HG02981 (cell line): ENCODE data around the gene GTF2E1.

Experiments used
- ATAC-seq: cut with Tn5 transposase; IDR thresholded peaks from one replicate; pipeline ENCODE4 v1.9.1; 2021; ENCODE audit warnings: mild to moderate bottlenecking, moderate library complexity; ENCODE audit not compliant: unreplicated experiment

GTF2E1 gene

GRCh38 chr3:120797857-120798256 is 55.3 kb downstream of the GTF2E1 start:
- ATAC-seq: no peak

DNA sequence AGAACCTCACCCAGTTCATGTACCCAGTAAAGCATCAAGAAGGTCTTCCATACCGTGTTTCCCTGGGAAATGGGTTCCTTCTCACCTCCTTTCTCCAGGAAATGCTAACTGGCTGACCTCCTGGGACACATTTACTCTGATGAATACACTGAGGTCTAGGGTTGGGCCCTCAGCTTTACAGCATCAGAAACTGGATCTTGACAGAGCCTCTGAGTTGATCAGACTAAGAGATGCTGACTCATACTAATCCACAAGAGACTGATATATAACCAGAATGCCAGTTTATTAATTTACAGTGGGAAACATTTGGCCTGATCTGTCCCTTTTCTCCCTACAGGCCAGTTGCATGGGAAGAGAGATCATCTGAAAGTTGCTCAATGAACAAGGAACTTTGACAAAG is 55.8 kb downstream of the GTF2E1 start:
- ATAC-seq: no peak

GRCh38 chr3:120800625-120801024 is 58.1 kb downstream of the GTF2E1 start:
- no peak for ATAC-seq

- no peak for ATAC-seq
These were observed 58.9 kb downstream of the GTF2E1 start for GRCh38 chr3:120801484-120801883.

DNA sequence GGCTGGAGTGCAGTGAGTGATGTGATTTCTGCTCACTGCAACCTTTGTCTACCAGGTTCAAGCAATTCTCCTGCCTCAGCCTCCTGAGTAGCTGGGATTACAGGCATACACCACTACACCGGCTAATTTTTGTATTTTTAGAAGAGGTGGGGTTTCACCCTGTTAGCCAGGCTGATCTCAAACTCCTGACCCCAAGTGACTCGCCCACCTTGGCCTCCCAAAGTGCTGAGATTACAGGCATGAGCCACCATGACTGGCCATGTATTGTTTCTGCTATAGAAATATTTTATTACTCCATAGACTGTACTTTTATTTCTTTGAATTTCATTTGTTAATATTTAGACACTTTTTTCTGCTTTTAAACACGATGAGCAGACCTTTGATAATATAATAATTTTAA is 60.4 kb downstream of the GTF2E1 start:
- no peak for ATAC-seq

DNA sequence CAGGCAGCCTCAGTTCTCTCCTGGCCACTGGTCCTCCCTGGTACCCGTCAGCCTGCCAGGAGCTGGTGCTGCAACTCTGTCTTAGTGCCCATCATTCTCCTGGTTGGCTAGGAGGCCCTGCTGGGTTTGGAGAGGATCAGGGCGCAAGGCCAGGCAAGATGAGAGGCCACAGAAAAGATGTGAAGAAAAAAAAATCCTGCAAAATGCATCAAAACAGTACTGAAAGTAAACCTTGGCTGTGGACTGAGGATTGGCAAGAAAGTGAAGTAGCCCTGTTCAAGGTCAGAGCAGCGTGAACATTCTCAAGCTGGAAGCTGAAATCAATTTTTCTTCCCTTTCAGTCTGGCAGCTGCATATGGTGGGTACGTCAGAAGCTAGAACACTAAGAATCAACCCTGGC is 74.2 kb downstream of the GTF2E1 start:
- no peak for ATAC-seq

GRCh38 chr3:120820748-120821147 is 78.2 kb downstream of the GTF2E1 start:
- ATAC-seq: no peak

DNA sequence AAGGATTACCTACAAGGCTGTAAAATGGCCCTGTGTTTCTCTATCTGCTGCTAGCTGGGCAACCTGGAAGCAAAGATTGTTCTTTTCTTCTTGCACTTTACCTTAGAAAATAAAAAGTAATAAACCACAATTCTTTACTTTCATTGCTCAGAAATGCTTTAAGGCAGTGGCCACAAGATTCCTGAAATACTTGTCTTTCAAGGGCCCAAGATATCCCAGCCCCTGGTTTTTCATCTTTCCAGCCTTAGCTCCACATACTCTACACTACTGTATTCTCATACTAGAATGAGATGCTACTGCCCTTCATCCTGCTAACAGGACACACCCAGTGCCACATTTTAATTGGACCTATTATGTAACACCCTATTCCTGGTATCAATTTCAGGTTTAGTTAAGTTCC is 78.9 kb downstream of the GTF2E1 start:
- no peak for ATAC-seq

DNA sequence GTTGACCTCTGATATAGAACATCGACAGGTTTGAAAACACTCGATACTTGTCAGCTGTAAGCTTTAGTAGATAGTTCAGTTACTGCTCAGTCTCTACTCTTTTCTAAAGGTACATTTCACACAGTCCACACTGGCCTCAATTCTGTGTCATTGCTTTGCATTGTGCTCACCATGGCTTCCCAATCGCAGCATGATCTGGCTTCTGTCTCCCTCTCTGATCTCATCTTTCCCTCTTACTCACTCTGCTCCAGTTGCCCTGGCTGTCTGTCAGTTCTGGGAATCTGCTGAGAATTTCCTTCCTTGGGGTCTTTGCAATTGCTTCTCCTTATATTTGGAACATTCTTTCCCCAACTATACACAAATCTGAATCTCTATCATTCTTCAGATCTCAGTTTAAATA is 80.6 kb downstream of the GTF2E1 start:
- ATAC-seq: no peak

DNA sequence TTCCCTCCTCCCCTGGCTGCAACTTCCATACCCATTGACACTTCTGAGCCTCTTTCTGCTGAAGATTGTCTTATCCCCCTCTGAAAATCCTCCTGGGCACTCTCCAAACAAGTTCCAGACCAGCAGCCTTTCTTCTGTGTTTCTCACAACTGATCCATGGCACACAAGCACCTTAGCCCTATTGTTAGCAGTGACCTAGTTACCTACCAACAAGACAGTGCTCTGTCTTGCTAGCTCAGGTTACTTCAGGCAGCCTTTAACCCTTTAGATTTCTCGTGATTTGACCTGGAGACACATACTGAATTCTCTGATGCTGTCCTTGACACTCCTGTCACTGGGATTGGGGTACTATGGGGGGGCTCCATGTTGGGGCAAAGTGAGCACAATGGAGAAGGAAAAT is 82.1 kb downstream of the GTF2E1 start:
- ATAC-seq: no peak

- ATAC-seq: no peak
These were observed 86.3 kb downstream of the GTF2E1 start for GRCh38 chr3:120828796-120829195.

- no peak for ATAC-seq
These were observed 88.5 kb downstream of the GTF2E1 start for GRCh38 chr3:120831066-120831465.
